Mesothelial cell of epicardium (in vitro differentiated cells): ENCODE measurements around the gene TRHDE. TPM values are rescaled to one million over a fixed set of nuclear protein-coding genes. Genes with fewer than 3 reads are reported as not detected.

Experiments
- DNase-seq, 2 experiments: peaks; one replicate each; pipeline ENCODE4 v3.0.0; 2021; ENCODE audit warnings: low spot score in 2 of 2; ENCODE audit not compliant: unreplicated experiment in 2 of 2
- H3K27ac Mint-ChIP-seq: 2 replicates; pipeline ENCODE4 v1.8.0; 2021; ENCODE audit warnings: mixed read lengths
- H3K27me3 Mint-ChIP-seq: 2 replicates; pipeline ENCODE4 v1.8.0; 2021; ENCODE audit warnings: low read depth, mixed read lengths
- H3K36me3 Mint-ChIP-seq: 2 replicates; pipeline ENCODE4 v1.8.0; 2021; ENCODE audit warnings: mixed read lengths
- H3K4me1 Mint-ChIP-seq: 2 replicates; pipeline ENCODE4 v1.8.0; 2021; ENCODE audit warnings: mixed read lengths
- H3K4me3 Mint-ChIP-seq: 2 replicates; pipeline ENCODE4 v1.8.0; 2021; ENCODE audit warnings: mild to moderate bottlenecking, moderate library complexity, mixed read lengths
- H3K9me3 Mint-ChIP-seq: 2 replicates; pipeline ENCODE4 v1.8.0; 2021; ENCODE audit warnings: mixed read lengths
- total RNA-seq: library from RNA; stranded (reverse); gene quantifications from 3 replicates; pipeline ENCODE4 v1.2.1, GENCODE V29; 2021
- TF ChIP-seq, protein P1 (sequence below): fragments of 200-600 bp; sonication (generic); IDR thresholded peaks from one replicate; pipeline ENCODE4 v1.5.0; 2021; ENCODE audit warnings: antibody characterized with exemption; ENCODE audit not compliant: unreplicated experiment

The TRHDE gene
- total RNA-seq, 1 donor from 2014 or later, result 1.0 TPM

DNA sequence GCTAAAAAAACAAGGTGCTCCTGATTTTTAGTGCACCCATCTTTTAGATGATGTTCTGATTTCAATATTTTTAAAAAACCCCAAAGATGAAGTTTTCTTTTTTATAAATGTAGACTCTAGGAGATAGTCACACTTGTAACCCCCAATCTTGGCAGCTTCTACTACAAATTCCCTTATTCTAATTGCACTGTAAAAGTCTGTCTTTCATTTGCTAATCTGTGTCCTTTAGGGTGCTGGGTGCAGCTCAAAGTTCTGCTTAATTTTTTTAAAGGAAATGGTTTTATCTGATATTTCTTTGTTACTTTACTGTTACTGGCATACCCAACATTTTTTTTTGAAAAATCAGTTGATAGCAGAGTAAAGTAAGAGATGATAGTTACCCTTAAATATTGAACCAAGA lies 172.0 kb downstream of the TRHDE start:
- H3K36me3 Mint-ChIP-seq, result no peaks in the 10 kb centered on the region
- H3K4me1 Mint-ChIP-seq, result no peaks in the 10 kb centered on the region
- no peaks in the 10 kb centered on the region for H3K27me3 Mint-ChIP-seq
- H3K4me3 Mint-ChIP-seq, result no peak overlapping the region
- TF ChIP-seq, protein P1, sequence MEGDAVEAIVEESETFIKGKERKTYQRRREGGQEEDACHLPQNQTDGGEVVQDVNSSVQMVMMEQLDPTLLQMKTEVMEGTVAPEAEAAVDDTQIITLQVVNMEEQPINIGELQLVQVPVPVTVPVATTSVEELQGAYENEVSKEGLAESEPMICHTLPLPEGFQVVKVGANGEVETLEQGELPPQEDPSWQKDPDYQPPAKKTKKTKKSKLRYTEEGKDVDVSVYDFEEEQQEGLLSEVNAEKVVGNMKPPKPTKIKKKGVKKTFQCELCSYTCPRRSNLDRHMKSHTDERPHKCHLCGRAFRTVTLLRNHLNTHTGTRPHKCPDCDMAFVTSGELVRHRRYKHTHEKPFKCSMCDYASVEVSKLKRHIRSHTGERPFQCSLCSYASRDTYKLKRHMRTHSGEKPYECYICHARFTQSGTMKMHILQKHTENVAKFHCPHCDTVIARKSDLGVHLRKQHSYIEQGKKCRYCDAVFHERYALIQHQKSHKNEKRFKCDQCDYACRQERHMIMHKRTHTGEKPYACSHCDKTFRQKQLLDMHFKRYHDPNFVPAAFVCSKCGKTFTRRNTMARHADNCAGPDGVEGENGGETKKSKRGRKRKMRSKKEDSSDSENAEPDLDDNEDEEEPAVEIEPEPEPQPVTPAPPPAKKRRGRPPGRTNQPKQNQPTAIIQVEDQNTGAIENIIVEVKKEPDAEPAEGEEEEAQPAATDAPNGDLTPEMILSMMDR, result no peak
- peaks cover 20% of the 10 kb centered on the region for H3K9me3 Mint-ChIP-seq
- no peak for DNase-seq
- no peak overlapping the region for H3K27ac Mint-ChIP-seq

DNA sequence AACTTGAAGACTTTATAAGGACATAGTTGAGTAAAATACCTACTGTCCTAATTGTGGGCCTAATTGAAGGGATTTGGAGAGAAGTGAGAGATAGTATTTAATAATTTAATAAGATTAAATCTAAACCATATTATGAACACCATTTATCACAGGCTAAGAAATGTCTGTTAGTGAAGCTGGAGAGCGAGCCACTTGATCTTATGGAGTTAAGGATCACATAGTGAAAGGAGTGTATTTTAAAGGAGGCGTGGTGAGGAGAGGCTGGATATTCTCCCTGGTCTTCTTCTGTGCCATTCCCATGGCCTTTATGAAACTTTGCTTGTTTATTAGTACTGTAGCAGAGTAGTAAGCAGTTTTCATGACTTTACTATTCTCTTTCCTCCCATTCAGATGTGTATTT lies 172.4 kb downstream of the TRHDE start:
- TF ChIP-seq, protein P1, result no peak
- H3K27me3 Mint-ChIP-seq, result no peaks in the 10 kb centered on the region
- H3K9me3 Mint-ChIP-seq, result peaks cover 16% of the 10 kb centered on the region
- H3K27ac Mint-ChIP-seq, result no peak overlapping the region
- no peak for DNase-seq
- no peak overlapping the region for H3K4me3 Mint-ChIP-seq
- H3K36me3 Mint-ChIP-seq, result no peaks in the 10 kb centered on the region
- H3K4me1 Mint-ChIP-seq, result no peaks in the 10 kb centered on the region

DNA sequence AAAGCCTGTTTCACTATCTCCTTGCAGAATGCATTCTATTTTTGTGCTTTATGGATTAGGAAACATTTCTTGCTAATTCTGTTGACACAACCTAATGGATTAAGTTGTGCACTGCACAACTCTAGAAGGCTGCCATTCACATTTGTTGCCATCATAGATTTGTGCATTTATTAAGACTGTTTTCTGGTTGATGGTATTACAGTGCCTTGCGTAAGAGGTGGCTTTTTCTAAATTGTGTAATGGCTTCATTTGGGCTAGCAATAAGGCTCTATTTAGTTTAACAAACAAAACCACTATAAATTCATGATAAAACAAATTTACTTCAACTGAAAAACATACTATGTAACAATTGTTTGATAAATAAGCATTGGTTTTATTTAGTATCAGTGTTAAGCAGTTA lies 175.9 kb downstream of the TRHDE start:
- TF ChIP-seq, protein P1, result no peak
- peaks cover 3% of the 10 kb centered on the region for H3K36me3 Mint-ChIP-seq
- H3K4me1 Mint-ChIP-seq, result no peaks in the 10 kb centered on the region
- no peaks in the 10 kb centered on the region for H3K27me3 Mint-ChIP-seq
- no peak overlapping the region for H3K27ac Mint-ChIP-seq
- no peak for DNase-seq
- H3K9me3 Mint-ChIP-seq, result peaks cover 34% of the 10 kb centered on the region
- no peak overlapping the region for H3K4me3 Mint-ChIP-seq

DNA sequence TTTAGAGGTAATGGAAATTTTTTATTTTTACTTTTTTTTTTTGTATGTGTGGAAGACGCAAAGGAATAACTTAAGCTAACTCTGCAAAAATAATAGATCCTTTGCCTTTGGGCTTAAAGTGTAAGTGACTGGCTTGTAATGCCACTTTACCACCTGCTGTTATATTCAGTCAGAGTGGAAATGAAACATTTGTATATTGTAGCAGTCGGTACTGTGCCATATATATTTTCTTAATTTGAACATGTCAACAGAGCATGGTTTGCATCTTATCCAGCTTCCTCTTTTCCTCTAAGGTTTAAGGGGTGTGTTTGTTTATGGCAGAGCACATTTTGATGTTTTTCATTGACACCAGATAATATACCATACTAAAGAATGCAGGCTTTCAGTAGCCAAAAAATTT lies 176.6 kb downstream of the TRHDE start:
- H3K27me3 Mint-ChIP-seq, result no peaks in the 10 kb centered on the region

DNA sequence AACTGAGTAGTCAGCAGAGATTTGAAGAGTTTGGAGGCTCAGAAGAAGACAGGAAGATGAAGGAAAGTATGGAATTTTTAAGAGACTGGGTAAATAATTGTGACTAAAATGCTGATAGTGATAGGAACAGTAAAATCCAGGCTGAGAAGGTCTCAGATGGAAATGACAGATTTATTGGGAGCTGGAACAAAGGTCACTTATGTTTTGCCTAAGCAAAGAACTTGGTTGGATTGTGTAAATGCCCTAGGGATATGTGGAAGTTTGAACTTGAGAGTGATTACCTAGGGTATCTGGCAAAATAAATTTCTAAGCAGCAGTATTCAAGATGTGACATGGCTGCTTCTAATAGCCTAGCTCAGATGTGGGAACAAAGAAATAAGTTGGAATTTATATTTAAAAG lies 180.9 kb downstream of the TRHDE start:
- H3K9me3 Mint-ChIP-seq, result peaks cover 28% of the 10 kb centered on the region
- no peak overlapping the region for H3K4me3 Mint-ChIP-seq
- H3K27ac Mint-ChIP-seq, result no peak overlapping the region
- TF ChIP-seq, protein P1, result no peak
- H3K4me1 Mint-ChIP-seq, result no peaks in the 10 kb centered on the region
- no peak for DNase-seq
- H3K36me3 Mint-ChIP-seq, result peaks cover 6% of the 10 kb centered on the region
- H3K27me3 Mint-ChIP-seq, result no peaks in the 10 kb centered on the region

More for the DNA sequence above, 176.6 kb downstream of the TRHDE start:
- no peak overlapping the region for H3K4me3 Mint-ChIP-seq
- peaks cover 6% of the 10 kb centered on the region for H3K36me3 Mint-ChIP-seq
- no peaks in the 10 kb centered on the region for H3K4me1 Mint-ChIP-seq
- H3K9me3 Mint-ChIP-seq, result peaks cover 40% of the 10 kb centered on the region
- H3K27ac Mint-ChIP-seq, result no peak overlapping the region
- TF ChIP-seq, protein P1, result no peak
- DNase-seq, result no peak

DNA sequence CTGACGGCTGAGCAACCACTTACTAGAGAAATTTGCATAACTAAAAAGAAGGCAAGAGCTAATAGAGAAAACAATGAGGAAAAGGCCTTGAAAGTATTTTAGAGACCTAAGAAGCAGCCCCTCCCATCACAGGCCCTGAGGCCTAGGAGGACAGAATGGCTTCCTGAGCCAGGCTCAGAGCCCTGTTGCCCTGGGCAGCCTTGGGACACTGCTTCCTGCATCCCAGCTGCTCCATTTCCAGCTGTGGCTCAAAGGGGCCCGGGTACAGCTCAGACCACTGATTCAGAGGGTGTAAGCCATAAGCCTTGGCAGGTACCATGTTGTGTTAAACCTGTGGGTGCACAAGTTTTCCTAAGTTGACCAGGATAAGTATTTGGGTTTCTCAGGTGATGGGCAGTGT lies 181.4 kb downstream of the TRHDE start:
- Mint-ChIP-seq H3K9me3 (peaks cover 28% of the 10 kb centered on the region), H3K36me3 (peaks cover 6% of the 10 kb centered on the region), H3K27me3 (no peaks in the 10 kb centered on the region), H3K27ac (no peak overlapping the region), H3K4me3 (no peak overlapping the region), H3K4me1 (no peaks in the 10 kb centered on the region)
- no peak for DNase-seq
- TF ChIP-seq, protein P1, result no peak
